ENCODE data around the gene MDC1. TPM values are rescaled to one million over a fixed set of nuclear protein-coding genes. Genes with fewer than 3 reads are reported as not detected.
A peak's percentile ranks its signal among the peaks of the same experiment; 100 is the strongest.
"Not testable (repeated sequence)": the region's sequence is repeated elsewhere in the genome, so short reads cannot be mapped to it uniquely, and the experiment has no call there.

MDC1 gene
- total and polyA plus RNA-seq, 2 of the 13 experiments (the other 11 are each of a cell fraction or from before 2014, with no cell fraction given) = 8.4 to 14.0 TPM

DNA sequence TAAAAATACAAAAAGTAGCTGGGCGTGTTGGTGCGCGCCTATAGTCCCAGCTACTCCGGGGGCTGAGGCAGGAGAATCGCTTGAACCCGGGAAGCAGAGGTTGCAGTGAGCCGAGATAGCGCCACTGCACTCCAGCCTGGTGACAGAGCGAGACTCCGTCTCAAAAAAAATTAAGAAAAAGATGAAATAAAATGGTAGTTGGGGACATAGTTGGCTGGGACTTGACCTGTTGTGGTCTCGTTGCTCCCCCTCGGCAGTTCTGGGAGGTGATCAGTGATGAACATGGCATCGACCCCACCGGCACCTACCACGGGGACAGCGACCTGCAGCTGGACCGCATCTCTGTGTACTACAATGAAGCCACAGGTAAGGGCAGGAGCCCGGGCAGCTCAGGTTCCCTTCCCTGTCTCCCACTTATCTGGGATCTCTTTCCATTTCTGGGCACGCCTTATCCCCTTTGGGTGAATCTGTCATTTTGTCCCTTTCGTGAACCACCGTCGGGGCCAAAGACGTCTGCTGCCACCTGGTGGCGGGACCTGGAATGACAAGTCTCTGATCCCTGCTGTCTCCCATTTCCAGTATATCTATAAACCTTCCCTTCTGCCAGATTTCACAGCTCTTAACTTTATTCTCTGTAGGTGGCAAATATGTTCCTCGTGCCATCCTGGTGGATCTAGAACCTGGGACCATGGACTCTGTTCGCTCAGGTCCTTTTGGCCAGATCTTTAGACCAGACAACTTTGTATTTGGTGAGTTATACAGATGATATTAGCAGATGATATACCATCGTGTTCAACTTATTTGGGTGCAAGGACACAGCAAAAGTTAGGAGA, 5.4 kb upstream of the MDC1 start (continued):
- TF ChIP-seq, protein P1, sequence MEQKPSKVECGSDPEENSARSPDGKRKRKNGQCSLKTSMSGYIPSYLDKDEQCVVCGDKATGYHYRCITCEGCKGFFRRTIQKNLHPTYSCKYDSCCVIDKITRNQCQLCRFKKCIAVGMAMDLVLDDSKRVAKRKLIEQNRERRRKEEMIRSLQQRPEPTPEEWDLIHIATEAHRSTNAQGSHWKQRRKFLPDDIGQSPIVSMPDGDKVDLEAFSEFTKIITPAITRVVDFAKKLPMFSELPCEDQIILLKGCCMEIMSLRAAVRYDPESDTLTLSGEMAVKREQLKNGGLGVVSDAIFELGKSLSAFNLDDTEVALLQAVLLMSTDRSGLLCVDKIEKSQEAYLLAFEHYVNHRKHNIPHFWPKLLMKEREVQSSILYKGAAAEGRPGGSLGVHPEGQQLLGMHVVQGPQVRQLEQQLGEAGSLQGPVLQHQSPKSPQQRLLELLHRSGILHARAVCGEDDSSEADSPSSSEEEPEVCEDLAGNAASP (CRISPR knock-in tag; IDR thresholded peaks at IDR 0.05; ENCODE audit: borderline replicate concordance) = 0 out of 2 replicates have a peak, but pooled peaks have one; percentile 27
- peak; percentile 46; the same call in 1 of the 2 replicates for TF ChIP-seq GATAD2A (CRISPR knock-in tag; IDR thresholded peaks at IDR 0.05)
- TF ChIP-seq ZNF562 (CRISPR knock-in tag; IDR thresholded peaks at IDR 0.05; ENCODE audit: borderline replicate concordance) = no peak
- TF ChIP-seq ZMYM4 (CRISPR knock-in tag; IDR thresholded peaks at IDR 0.05) = no peak; the same call in 1 of the 2 replicates
- TF ChIP-seq, protein P2, sequence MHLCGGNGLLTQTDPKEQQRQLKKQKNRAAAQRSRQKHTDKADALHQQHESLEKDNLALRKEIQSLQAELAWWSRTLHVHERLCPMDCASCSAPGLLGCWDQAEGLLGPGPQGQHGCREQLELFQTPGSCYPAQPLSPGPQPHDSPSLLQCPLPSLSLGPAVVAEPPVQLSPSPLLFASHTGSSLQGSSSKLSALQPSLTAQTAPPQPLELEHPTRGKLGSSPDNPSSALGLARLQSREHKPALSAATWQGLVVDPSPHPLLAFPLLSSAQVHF (CRISPR knock-in tag; IDR thresholded peaks at IDR 0.05) = 0 out of 2 replicates have a peak, but pooled peaks have one; percentile 28
- no peak for TF ChIP-seq FOXJ3 (CRISPR knock-in tag; IDR thresholded peaks at IDR 0.05; ENCODE audit: borderline replicate concordance)
- TF ChIP-seq SIN3A (IDR thresholded peaks at IDR 0.05; ENCODE audit: borderline replicate concordance, low read depth, low read length) = peak; percentile 41; the same call in 1 of the 2 replicates
- TF ChIP-seq, protein P3, sequence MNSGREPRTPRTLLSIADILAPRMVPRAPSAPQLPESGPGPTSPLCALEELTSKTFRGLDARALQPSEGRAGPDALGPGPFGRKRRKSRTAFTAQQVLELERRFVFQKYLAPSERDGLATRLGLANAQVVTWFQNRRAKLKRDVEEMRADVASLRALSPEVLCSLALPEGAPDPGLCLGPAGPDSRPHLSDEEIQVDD (CRISPR knock-in tag; IDR thresholded peaks at IDR 0.05; ENCODE audit: borderline replicate concordance) = no peak

DNA sequence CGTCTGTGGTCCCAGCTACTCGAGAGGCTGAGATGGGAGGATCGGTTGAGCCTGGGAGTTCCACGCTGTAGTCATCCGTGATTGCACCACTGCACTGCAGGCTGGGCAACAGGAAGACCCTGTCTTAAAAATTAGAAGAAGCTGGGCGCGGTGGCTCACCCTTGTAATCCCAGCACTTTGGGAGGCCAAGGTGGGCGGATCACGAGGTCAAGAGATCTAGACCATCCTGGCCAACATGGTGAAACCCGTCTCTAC, 4.9 kb upstream of the MDC1 start:
- not testable (repeated sequence) for H3K27me3 ChIP-seq (ENCODE audit: control insufficient read depth in 1 of 2, insufficient read depth in 2 of 2, low read length in 2 of 2); H2AFZ ChIP-seq (ENCODE audit: low read length); H3K9me3 ChIP-seq (ENCODE audit: low read length); BruUV-seq (replicated peaks); DNase-seq (ENCODE audit: low spot score); FAIRE-seq; ATAC-seq
- peaks cover 58% of the 10 kb centered on the region for H3K4me1 ChIP-seq (ENCODE audit: insufficient read depth, low read length)
- peak overlapping the region; percentile 96 for H3K27ac ChIP-seq (ENCODE audit: extremely low read length, insufficient read depth, low read length)
- peak overlapping the region; percentile 89 to 94 (median 90); a peak in 5 of 6 replicates for H3K4me3 ChIP-seq (replicated peaks in 1 of 3; ENCODE audit: insufficient read depth in 1 of 3, low read depth in 2 of 3, low read length in 3 of 3)
- POLR2A ChIA-PET = interaction anchor here (0.7 to 5.0 kb wide), 23 partner anchors 9 to 192 kb away, joined by 3 to 92 read pairs (median 8); partner anchors contain the start of genes DHX16, FLOT1, IER3 and MRPS18B
- H3K36me3 ChIP-seq (replicated peaks in 1 of 2; ENCODE audit: control insufficient read depth in 1 of 2, insufficient read depth in 2 of 2, low read length in 2 of 2) = peaks cover 13 to 35% of the 10 kb centered on the region in 2 experiments
- WGBS (ENCODE audit: low lambda C conversion rate) = 10% methylated on average over 10 of the region's 10 CpGs
- H3K4me2 ChIP-seq (ENCODE audit: low read depth, low read length) = peak overlapping the region; percentile 82
- CTCF ChIA-PET (ENCODE audit: low intra/inter-chr PET ratio, low total read pairs) = interaction anchor here (0.9 to 3.5 kb wide), 7 partner anchors 9 to 156 kb away, joined by 3 to 130 read pairs (median 5); partner anchors contain the start of gene DHX16
- peaks cover 46% of the 10 kb centered on the region for H3K79me2 ChIP-seq (ENCODE audit: insufficient read depth, low read length)
- in situ Hi-C loops (cut with HindIII; ENCODE audit: extremely low pct_ligation_motif_present, low pct_unique_long_range_greater_than_20kb) = loop anchor here (5.0 to 10.0 kb wide), 2 partner anchors 45 to 237 kb away; partner anchors contain the start of gene HLA-E
- peak overlapping the region; percentile 96 for H3K9ac ChIP-seq (ENCODE audit: insufficient read depth, low read depth, low read length)
- intact Hi-C loops (cut with micrococcal nuclease; ENCODE audit: unreplicated experiment) = loop anchor here (1.0 to 5.0 kb wide), 4 partner anchors 35 to 240 kb away; no protein-coding TSS in a partner anchor
- H4K20me1 ChIP-seq (ENCODE audit: insufficient read depth, low read length) = peaks cover 44% of the 10 kb centered on the region
- TF ChIP-seq ZNF350 (CRISPR knock-in tag; IDR thresholded peaks at IDR 0.05; ENCODE audit: borderline replicate concordance, low read depth) = 0 out of 2 replicates have a peak, but pooled peaks have one; percentile 10
- TF ChIP-seq MTF2 (CRISPR knock-in tag; IDR thresholded peaks at IDR 0.05; ENCODE audit: borderline replicate concordance) = 0 out of 2 replicates have a peak, but pooled peaks have one; percentile 57
- TF ChIP-seq ZNF367 (CRISPR knock-in tag; IDR thresholded peaks at IDR 0.05; ENCODE audit: borderline replicate concordance) = 0 out of 2 replicates have a peak, but pooled peaks have one; percentile 6
- TF ChIP-seq, protein P4, sequence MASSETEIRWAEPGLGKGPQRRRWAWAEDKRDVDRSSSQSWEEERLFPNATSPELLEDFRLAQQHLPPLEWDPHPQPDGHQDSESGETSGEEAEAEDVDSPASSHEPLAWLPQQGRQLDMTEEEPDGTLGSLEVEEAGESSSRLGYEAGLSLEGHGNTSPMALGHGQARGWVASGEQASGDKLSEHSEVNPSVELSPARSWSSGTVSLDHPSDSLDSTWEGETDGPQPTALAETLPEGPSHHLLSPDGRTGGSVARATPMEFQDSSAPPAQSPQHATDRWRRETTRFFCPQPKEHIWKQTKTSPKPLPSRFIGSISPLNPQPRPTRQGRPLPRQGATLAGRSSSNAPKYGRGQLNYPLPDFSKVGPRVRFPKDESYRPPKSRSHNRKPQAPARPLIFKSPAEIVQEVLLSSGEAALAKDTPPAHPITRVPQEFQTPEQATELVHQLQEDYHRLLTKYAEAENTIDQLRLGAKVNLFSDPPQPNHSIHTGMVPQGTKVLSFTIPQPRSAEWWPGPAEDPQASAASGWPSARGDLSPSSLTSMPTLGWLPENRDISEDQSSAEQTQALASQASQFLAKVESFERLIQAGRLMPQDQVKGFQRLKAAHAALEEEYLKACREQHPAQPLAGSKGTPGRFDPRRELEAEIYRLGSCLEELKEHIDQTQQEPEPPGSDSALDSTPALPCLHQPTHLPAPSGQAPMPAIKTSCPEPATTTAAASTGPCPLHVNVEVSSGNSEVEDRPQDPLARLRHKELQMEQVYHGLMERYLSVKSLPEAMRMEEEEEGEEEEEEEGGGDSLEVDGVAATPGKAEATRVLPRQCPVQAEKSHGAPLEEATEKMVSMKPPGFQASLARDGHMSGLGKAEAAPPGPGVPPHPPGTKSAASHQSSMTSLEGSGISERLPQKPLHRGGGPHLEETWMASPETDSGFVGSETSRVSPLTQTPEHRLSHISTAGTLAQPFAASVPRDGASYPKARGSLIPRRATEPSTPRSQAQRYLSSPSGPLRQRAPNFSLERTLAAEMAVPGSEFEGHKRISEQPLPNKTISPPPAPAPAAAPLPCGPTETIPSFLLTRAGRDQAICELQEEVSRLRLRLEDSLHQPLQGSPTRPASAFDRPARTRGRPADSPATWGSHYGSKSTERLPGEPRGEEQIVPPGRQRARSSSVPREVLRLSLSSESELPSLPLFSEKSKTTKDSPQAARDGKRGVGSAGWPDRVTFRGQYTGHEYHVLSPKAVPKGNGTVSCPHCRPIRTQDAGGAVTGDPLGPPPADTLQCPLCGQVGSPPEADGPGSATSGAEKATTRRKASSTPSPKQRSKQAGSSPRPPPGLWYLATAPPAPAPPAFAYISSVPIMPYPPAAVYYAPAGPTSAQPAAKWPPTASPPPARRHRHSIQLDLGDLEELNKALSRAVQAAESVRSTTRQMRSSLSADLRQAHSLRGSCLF (CRISPR knock-in tag; IDR thresholded peaks at IDR 0.05; ENCODE audit: borderline replicate concordance) = 0 out of 2 replicates have a peak, but pooled peaks have one; percentile 5
- 0 out of 2 replicates have a peak, but pooled peaks have one; percentile 46 for TF ChIP-seq MBD4 (IDR thresholded peaks at IDR 0.05; ENCODE audit: borderline replicate concordance, low read length)

All from HepG2 (cell line).